ENCODE data around the gene TRIM72. TPM values are rescaled to one million over a fixed set of nuclear protein-coding genes. Genes with fewer than 3 reads are reported as not detected.

The TRIM72 gene
- total and polyA plus RNA-seq, 9 of the 15 experiments (the other 6 are each of a cell fraction or from before 2014, with no cell fraction given), result under 0.01 TPM; not detected in 8

DNA sequence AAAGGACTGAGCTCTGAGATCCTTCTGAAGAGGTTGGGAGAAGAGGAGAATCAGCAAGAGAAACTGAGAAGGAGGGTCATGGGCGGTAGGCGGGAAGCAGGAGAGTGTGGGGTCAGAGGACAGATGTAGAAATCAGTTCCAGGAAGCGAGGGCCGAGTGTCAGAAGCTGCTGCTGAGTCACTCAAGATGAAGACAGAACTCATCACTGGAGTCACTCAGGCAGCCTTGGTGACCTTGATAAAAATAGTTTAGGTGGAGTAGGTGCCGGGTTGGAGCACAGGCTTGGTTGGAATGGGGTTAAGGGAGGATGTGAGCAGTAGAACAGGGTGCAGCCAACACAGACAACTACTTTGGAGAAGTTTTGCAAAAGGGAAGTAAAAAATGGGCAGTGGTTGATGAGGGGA lies 39.7 kb downstream of the TRIM72 start (continued):
- 0 out of 2 replicates have a peak, but pooled peaks have one; percentile 27 for TF ChIP-seq ZBTB40 (IDR thresholded peaks at IDR 0.05)
- TF ChIP-seq ZBTB40 (CRISPR knock-in tag; IDR thresholded peaks at IDR 0.05), result no peak
- TF ChIP-seq AFF4 (CRISPR knock-in tag; IDR thresholded peaks at IDR 0.05), result no peak
- TF ChIP-seq KAT7 (CRISPR knock-in tag; IDR thresholded peaks at IDR 0.05; ENCODE audit: borderline replicate concordance), result no peak
- TF ChIP-seq MCM7 (IDR thresholded peaks at IDR 0.05), result no peak
- TF ChIP-seq TCF3 (CRISPR knock-in tag; IDR thresholded peaks at IDR 0.05), result peak; percentile 74
- no peak for TF ChIP-seq ZNF174 (CRISPR knock-in tag; IDR thresholded peaks at IDR 0.05)
- TF ChIP-seq TAF9B (IDR thresholded peaks at IDR 0.05; ENCODE audit: partially characterized antibody), result no peak
- TF ChIP-seq MTA2 (IDR thresholded peaks at IDR 0.05; ENCODE audit: low read depth), result peak; percentile 59
- peak; percentile 63 for TF ChIP-seq EGR1 (conservative IDR thresholded peaks at IDR 0.05)
- TF ChIP-seq, protein P1, sequence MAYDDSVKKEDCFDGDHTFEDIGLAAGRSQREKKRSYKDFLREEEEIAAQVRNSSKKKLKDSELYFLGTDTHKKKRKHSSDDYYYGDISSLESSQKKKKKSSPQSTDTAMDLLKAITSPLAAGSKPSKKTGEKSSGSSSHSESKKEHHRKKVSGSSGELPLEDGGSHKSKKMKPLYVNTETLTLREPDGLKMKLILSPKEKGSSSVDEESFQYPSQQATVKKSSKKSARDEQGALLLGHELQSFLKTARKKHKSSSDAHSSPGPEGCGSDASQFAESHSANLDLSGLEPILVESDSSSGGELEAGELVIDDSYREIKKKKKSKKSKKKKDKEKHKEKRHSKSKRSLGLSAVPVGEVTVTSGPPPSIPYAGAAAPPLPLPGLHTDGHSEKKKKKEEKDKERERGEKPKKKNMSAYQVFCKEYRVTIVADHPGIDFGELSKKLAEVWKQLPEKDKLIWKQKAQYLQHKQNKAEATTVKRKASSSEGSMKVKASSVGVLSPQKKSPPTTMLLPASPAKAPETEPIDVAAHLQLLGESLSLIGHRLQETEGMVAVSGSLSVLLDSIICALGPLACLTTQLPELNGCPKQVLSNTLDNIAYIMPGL (CRISPR knock-in tag; IDR thresholded peaks at IDR 0.05), result no peak
- TF ChIP-seq THRAP3 (IDR thresholded peaks at IDR 0.05; ENCODE audit: borderline replicate concordance), result no peak

All from K562 (cell line).